HepG2 (cell line): ENCODE data around the gene PPP1R8. TPM values are rescaled to one million over a fixed set of nuclear protein-coding genes. Genes with fewer than 3 reads are reported as not detected.

Experiments used
- BATF2 ChIP-seq: sonication (generic); formaldehyde crosslinking; IDR thresholded peaks from 2 replicates; pipeline ENCODE4 v1.8.0; 2022; ENCODE audit warnings: mild to moderate bottlenecking, missing genetic modification reagents, moderate library complexity
- HDAC2 ChIP-seq: sonication (generic); formaldehyde crosslinking; IDR thresholded peaks from 2 replicates; pipeline ENCODE4 v1.4.0; 2020; ENCODE audit warnings: missing genetic modification reagents
- HNRNPK ChIP-seq: fragments of 200-400 bp; formaldehyde crosslinking; IDR thresholded peaks from 2 replicates; pipeline ENCODE4 v1.6.1; 2018; ENCODE audit warnings: low read length, low read depth, moderate library complexity, mild to moderate bottlenecking; ENCODE audit not compliant: poor library complexity, severe bottlenecking
- IKZF4 ChIP-seq: sonication (generic); formaldehyde crosslinking; IDR thresholded peaks from 2 replicates; pipeline ENCODE4 v1.5.1; 2020; ENCODE audit warnings: borderline replicate concordance, mild to moderate bottlenecking, low read depth, missing genetic modification reagents; ENCODE audit errors: not compliant biosample characterization
- PAF1 ChIP-seq: IDR thresholded peaks from 2 replicates; pipeline ENCODE4 v1.6.1; 2016; ENCODE audit warnings: missing genetic modification reagents, missing compliant biosample characterization
- PBX2 ChIP-seq: IDR thresholded peaks from 2 replicates; pipeline ENCODE4 v1.6.1; 2016; ENCODE audit warnings: control low read depth
- PITX1 ChIP-seq: sonication (generic); formaldehyde crosslinking; IDR thresholded peaks from 2 replicates; pipeline ENCODE4 v1.5.1; 2020; ENCODE audit warnings: mild to moderate bottlenecking, missing genetic modification reagents
- PRMT3 ChIP-seq: sonication (generic); formaldehyde crosslinking; IDR thresholded peaks from 2 replicates; pipeline ENCODE4 v1.8.1; 2022; ENCODE audit warnings: low read depth, mild to moderate bottlenecking, moderate library complexity, missing genetic modification reagents, borderline replicate concordance
- RBAK ChIP-seq: sonication (generic); formaldehyde crosslinking; IDR thresholded peaks from 2 replicates; pipeline ENCODE4 v1.5.1; 2020; ENCODE audit warnings: mild to moderate bottlenecking, missing genetic modification reagents
- SP1 ChIP-seq, 2 experiments: fragments of 450-650 bp in 1 of 2; sonication (generic) in 1 of 2; formaldehyde crosslinking in 1 of 2; IDR thresholded peaks; 2 replicates each; pipeline versions ENCODE4 v1.4.0 to v1.6.1; 2016 to 2020; ENCODE audit warnings: missing genetic modification reagents in 1 of 2
- SSRP1 ChIP-seq: IDR thresholded peaks from 2 replicates; pipeline ENCODE4 v1.6.1; 2016; ENCODE audit warnings: control low read depth
- ZBTB14 ChIP-seq: sonication (generic); formaldehyde crosslinking; IDR thresholded peaks from 2 replicates; pipeline ENCODE4 v1.4.0; 2020; ENCODE audit warnings: missing genetic modification reagents
- ZBTB3 ChIP-seq: sonication (generic); formaldehyde crosslinking; IDR thresholded peaks from 2 replicates; pipeline ENCODE4 v1.4.0; 2020; ENCODE audit warnings: low read depth, mild to moderate bottlenecking, moderate library complexity, missing genetic modification reagents, borderline replicate concordance
- ZFYVE20 ChIP-seq: sonication (generic); formaldehyde crosslinking; IDR thresholded peaks from 2 replicates; pipeline ENCODE4 v1.8.0; 2023; ENCODE audit warnings: low read depth, mild to moderate bottlenecking, moderate library complexity, missing genetic modification reagents, borderline replicate concordance
- ZGPAT ChIP-seq: IDR thresholded peaks from 2 replicates; pipeline ENCODE4 v1.6.1; 2016; ENCODE audit warnings: mild to moderate bottlenecking
- ZMYM2 ChIP-seq: sonication (generic); formaldehyde crosslinking; IDR thresholded peaks from 2 replicates; pipeline ENCODE4 v1.8.0; 2022; ENCODE audit warnings: mild to moderate bottlenecking, missing genetic modification reagents
- ZNF136 ChIP-seq: sonication (generic); formaldehyde crosslinking; IDR thresholded peaks from 2 replicates; pipeline ENCODE4 v1.8.1; 2022; ENCODE audit warnings: low read depth, mild to moderate bottlenecking, moderate library complexity, missing genetic modification reagents
- ZNF350 ChIP-seq: sonication (generic); formaldehyde crosslinking; IDR thresholded peaks from 2 replicates; pipeline ENCODE4 v1.4.0; 2020; ENCODE audit warnings: mild to moderate bottlenecking, low read depth, missing genetic modification reagents, borderline replicate concordance
- ZNF549 ChIP-seq: sonication (generic); formaldehyde crosslinking; IDR thresholded peaks from 2 replicates; pipeline ENCODE4 v1.5.0; 2020; ENCODE audit warnings: missing genetic modification reagents
- ZNF678 ChIP-seq: sonication (generic); formaldehyde crosslinking; IDR thresholded peaks from 2 replicates; pipeline ENCODE4 v1.4.0; 2020; ENCODE audit warnings: mild to moderate bottlenecking, missing genetic modification reagents
- ZNF746 ChIP-seq: sonication (generic); formaldehyde crosslinking; IDR thresholded peaks from 2 replicates; pipeline ENCODE4 v1.8.0; 2022; ENCODE audit warnings: mild to moderate bottlenecking, missing genetic modification reagents
- ZSCAN12 ChIP-seq: sonication (generic); formaldehyde crosslinking; IDR thresholded peaks from 2 replicates; pipeline ENCODE4 v1.9.0; 2021; ENCODE audit warnings: mild to moderate bottlenecking, missing genetic modification reagents
- polyA plus RNA-seq, 8 experiments: library from polyadenylated mRNA; depleted of rRNA in 3 of 8; stranded (reverse) in 7 of 8; unstranded in 1 of 8; fragments of >200 nt; fragmentation: Illumina TruSeq in 4 of 8; extraction: Trizol in 4 of 8; gene quantifications; 2 replicates each; pipeline versions ENCODE4 v1.2.1 to v1.2.3, GENCODE V29; 2011 to 2016; ENCODE audit warnings: low read depth in 4 of 8, missing spikeins in 1 of 8, mixed read lengths in 1 of 8; ENCODE audit not compliant: insufficient read depth in 1 of 8
- total RNA-seq, 5 experiments: library from RNA; depleted of rRNA; stranded (reverse); fragments of >200 nt; fragmentation: Illumina TruSeq; extraction: Trizol; gene quantifications; 2 replicates each; pipeline ENCODE4 v1.2.3, GENCODE V29; 2016; ENCODE audit warnings: low read depth in 1 of 5
- TF ChIP-seq, protein P1 (sequence below): sonication (generic); formaldehyde crosslinking; IDR thresholded peaks from 2 replicates; pipeline ENCODE4 v1.8.0; 2022; ENCODE audit warnings: missing genetic modification reagents, mild to moderate bottlenecking, inconsistent platforms, borderline replicate concordance

The PPP1R8 gene
- total and polyA plus RNA-seq, 2 of the 13 experiments (the other 11 are each of a cell fraction or from before 2014, with no cell fraction given) = 38.3 to 62.2 TPM

- TF ChIP-seq ZGPAT (CRISPR knock-in tag) = peak; percentile 57
- TF ChIP-seq BATF2 = no peak
- no peak for TF ChIP-seq PITX1 (CRISPR knock-in tag)
- no peak for TF ChIP-seq ZNF746
- TF ChIP-seq PRMT3 (CRISPR knock-in tag) = no peak
- TF ChIP-seq IKZF4 = no peak
- TF ChIP-seq PBX2 (CRISPR knock-in tag) = no peak
- TF ChIP-seq ZNF549 = no peak
- TF ChIP-seq ZNF136 (CRISPR knock-in tag) = no peak
- no peak for TF ChIP-seq HNRNPK
- no peak for TF ChIP-seq ZMYM2 (CRISPR knock-in tag)
- TF ChIP-seq RBAK = no peak
- no peak for TF ChIP-seq PAF1 (CRISPR knock-in tag)
- TF ChIP-seq, protein P1, sequence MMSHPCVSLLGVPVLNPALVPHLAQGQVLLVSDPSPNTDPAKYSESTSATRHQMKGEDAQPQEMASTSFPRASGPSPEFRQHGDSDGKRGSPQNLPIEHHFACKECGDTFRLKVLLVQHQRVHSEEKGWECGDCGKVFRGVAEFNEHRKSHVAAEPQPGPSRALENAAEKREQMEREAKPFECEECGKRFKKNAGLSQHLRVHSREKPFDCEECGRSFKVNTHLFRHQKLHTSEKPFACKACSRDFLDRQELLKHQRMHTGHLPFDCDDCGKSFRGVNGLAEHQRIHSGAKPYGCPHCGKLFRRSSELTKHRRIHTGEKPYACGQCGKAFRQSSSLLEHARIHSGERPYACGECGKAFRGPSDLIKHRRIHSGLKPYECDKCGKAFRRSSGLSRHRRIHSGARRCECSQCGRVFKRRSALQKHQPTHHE (CRISPR knock-in tag) = no peak
- no peak for TF ChIP-seq ZBTB3 (CRISPR knock-in tag)
- no peak for TF ChIP-seq ZNF678 (CRISPR knock-in tag)
- TF ChIP-seq ZNF350 (CRISPR knock-in tag) = 0 out of 2 replicates have a peak, but pooled peaks have one; percentile 31
- TF ChIP-seq ZSCAN12 (CRISPR knock-in tag) = no peak
- no peak for TF ChIP-seq HDAC2
- no peak for TF ChIP-seq ZBTB14
- TF ChIP-seq ZFYVE20 (CRISPR knock-in tag) = no peak
- no peak for TF ChIP-seq SSRP1 (CRISPR knock-in tag)
- no peak for TF ChIP-seq SP1 (IDR thresholded peaks at IDR 0.05)
- TF ChIP-seq SP1 (CRISPR knock-in tag; IDR thresholded peaks at IDR 0.05) = no peak
Observed at GRCh38 chr1:27858072-27858948, 27.7 kb downstream of the PPP1R8 start (continued).
